H1 (cell line): Measurements from ENCODE around the gene RAD51B. TPM values are rescaled to one million over a fixed set of nuclear protein-coding genes. Genes with fewer than 3 reads are reported as not detected.

Source experiments
- CTCF ChIA-PET: fragments of 300-600 bp; sonication (Branson Sonifier 250); formaldehyde crosslinking; loops from one replicate; lab custom pipeline; 2021; ENCODE audit not compliant: partially characterized antibody; lab: Charles Lee
- POLR2A ChIA-PET: fragments of 300-600 bp; sonication (Branson Sonifier 250); formaldehyde crosslinking; loops from one replicate; lab custom pipeline; 2021; ENCODE audit warnings: inconsistent platforms; ENCODE audit not compliant: partially characterized antibody; lab: Charles Lee
- DNase-seq, 2 experiments: peaks; one replicate each; pipeline versions ENCODE4 v3.0.0 to v3.0.0-alpha.2; 2010 to 2022; ENCODE audit warnings: low spot score in 2 of 2, low read depth in 1 of 2, mixed read lengths in 1 of 2
- FAIRE-seq: peaks from 2 replicates; lab custom pipeline; 2011; peaks lifted over from hg19 to GRCh38; lab: Jason Lieb, UNC
- H2AFZ ChIP-seq: 2 replicates; pipeline ENCODE4 v1.8.1; 2012; ENCODE audit warnings: low read length, inconsistent platforms
- H2AK5ac ChIP-seq: 2 replicates; pipeline ENCODE4 v1.6.1; 2013; ENCODE audit warnings: low read depth, low read length
- H2BK120ac ChIP-seq: replicated peaks from 2 replicates; pipeline ENCODE3; 2013; ENCODE audit warnings: low read depth, low read length, inconsistent platforms
- H2BK12ac ChIP-seq: 2 replicates; pipeline ENCODE4 v1.6.1; 2013; ENCODE audit warnings: low read depth, low read length
- H2BK15ac ChIP-seq: 2 replicates; pipeline ENCODE4 v1.6.1; 2013; ENCODE audit warnings: low read length
- H2BK20ac ChIP-seq: 2 replicates; pipeline ENCODE4 v1.6.1; 2013; ENCODE audit warnings: low read length
- H2BK5ac ChIP-seq: 2 replicates; pipeline ENCODE4 v1.6.1; 2013; ENCODE audit warnings: low read depth, low read length
- H3K14ac ChIP-seq: 2 replicates; pipeline ENCODE4 v1.6.1; 2013; ENCODE audit warnings: inconsistent platforms; ENCODE audit not compliant: insufficient read length
- H3K18ac ChIP-seq: 2 replicates; pipeline ENCODE4 v1.6.1; 2013; ENCODE audit warnings: low read length; ENCODE audit errors: extremely low read depth
- H3K23ac ChIP-seq: 2 replicates; pipeline ENCODE4 v1.6.1; 2013; ENCODE audit warnings: inconsistent platforms; ENCODE audit not compliant: insufficient read length
- H3K23me2 ChIP-seq: 2 replicates; pipeline ENCODE4 v1.6.1; 2013; ENCODE audit warnings: low read depth, low read length
- H3K27ac ChIP-seq: 2 replicates; pipeline ENCODE4 v1.6.1; 2011; ENCODE audit warnings: low read depth, low read length, inconsistent platforms
- H3K27me3 ChIP-seq, 4 experiments: replicated peaks in 1 of 4; 1 replicate in 1 of 4; 2 replicates in 3 of 4; pipeline versions ENCODE4 v1.6.1 to v1.8.1; 2011 to 2013; ENCODE audit warnings: low read length in 3 of 4, mild to moderate bottlenecking in 3 of 4, inconsistent platforms in 2 of 4, mixed read lengths in 2 of 4, moderate library complexity in 1 of 4; ENCODE audit not compliant: control insufficient read depth in 3 of 4, insufficient read depth in 3 of 4; ENCODE audit errors: extremely low read depth in 1 of 4
- H3K36me3 ChIP-seq, 4 experiments: 2 replicates each; pipeline versions ENCODE4 v1.6.1 to v1.8.1; 2011 to 2013; ENCODE audit warnings: mild to moderate bottlenecking in 4 of 4, low read length in 3 of 4, moderate library complexity in 2 of 4, control low read depth in 1 of 4, inconsistent platforms in 1 of 4; ENCODE audit not compliant: insufficient read depth in 4 of 4, control insufficient read depth in 2 of 4
- H3K4ac ChIP-seq: replicated peaks from 2 replicates; pipeline ENCODE3; 2013; ENCODE audit warnings: low read length, low read depth, mixed read lengths, inconsistent platforms; ENCODE audit not compliant: insufficient read length
- H3K4me1 ChIP-seq, 4 experiments: replicated peaks in 1 of 4; 1 replicate in 1 of 4; 2 replicates in 3 of 4; pipeline versions ENCODE4 v1.6.1 to v1.8.1; 2011 to 2013; ENCODE audit warnings: low read length in 3 of 4, inconsistent platforms in 2 of 4, mixed read lengths in 1 of 4; ENCODE audit not compliant: insufficient read depth in 4 of 4, control insufficient read depth in 3 of 4
- H3K4me2 ChIP-seq, 2 experiments: 2 replicates each; pipeline versions ENCODE4 v1.6.1 to v1.8.1; 2011 to 2013; ENCODE audit warnings: low read depth in 2 of 2, low read length in 2 of 2, control low read depth in 1 of 2, inconsistent platforms in 1 of 2, mild to moderate bottlenecking in 1 of 2; ENCODE audit not compliant: insufficient read depth in 1 of 2
- H3K4me3 ChIP-seq, 4 experiments: fragments of 200-600, 300-600 bp in 1 of 4; sonication (generic), shearing (Covaris generic), sonication (Bioruptor Twin) in 1 of 4; 2 replicates each; pipeline versions ENCODE4 v1.5.1 to v1.8.1; 2011 to 2016; ENCODE audit warnings: low read length in 4 of 4, low read depth in 3 of 4, control low read depth in 2 of 4, inconsistent platforms in 2 of 4, mild to moderate bottlenecking in 2 of 4, mixed read lengths in 1 of 4, moderate library complexity in 1 of 4; ENCODE audit not compliant: insufficient read depth in 2 of 4; ENCODE audit errors: extremely low read depth in 1 of 4
- H3K56ac ChIP-seq: replicated peaks from 2 replicates; pipeline ENCODE3; 2013; ENCODE audit warnings: low read depth, mild to moderate bottlenecking, mixed read lengths, low read length, inconsistent platforms; ENCODE audit not compliant: insufficient read length
- H3K79me1 ChIP-seq: 2 replicates; pipeline ENCODE4 v1.6.1; 2013; ENCODE audit warnings: low read depth, low read length, control low read depth
- H3K79me2 ChIP-seq, 2 experiments: 2 replicates each; pipeline versions ENCODE4 v1.6.1 to v1.8.1; 2012 to 2013; ENCODE audit warnings: low read length in 2 of 2, mild to moderate bottlenecking in 2 of 2, inconsistent platforms in 1 of 2; ENCODE audit not compliant: insufficient read depth in 2 of 2, control insufficient read depth in 1 of 2
- H3K9ac ChIP-seq, 4 experiments: replicated peaks in 1 of 4; 1 replicate in 1 of 4; 2 replicates in 3 of 4; pipeline versions ENCODE4 v1.6.1 to v1.8.1; 2011 to 2013; ENCODE audit warnings: low read depth in 3 of 4, low read length in 3 of 4, control low read depth in 2 of 4, mild to moderate bottlenecking in 2 of 4, moderate library complexity in 2 of 4, inconsistent platforms in 1 of 4; ENCODE audit errors: extremely low read depth in 1 of 4
- H3K9me3 ChIP-seq, 2 experiments: 2 replicates each; pipeline versions ENCODE4 v1.6.1 to v1.8.1; 2012 to 2013; ENCODE audit warnings: mild to moderate bottlenecking in 2 of 2, moderate library complexity in 2 of 2, control low read depth in 1 of 2, inconsistent platforms in 1 of 2, low read depth in 1 of 2, low read length in 1 of 2, mixed read lengths in 1 of 2; ENCODE audit not compliant: insufficient read depth in 2 of 2
- H4K20me1 ChIP-seq, 2 experiments: replicated peaks in 1 of 2; 2 replicates each; pipeline versions ENCODE3 to v1.8.1; 2011 to 2013; ENCODE audit warnings: inconsistent platforms in 2 of 2, low read length in 2 of 2, mild to moderate bottlenecking in 1 of 2; ENCODE audit not compliant: insufficient read depth in 2 of 2, control insufficient read depth in 1 of 2
- H4K5ac ChIP-seq: 2 replicates; pipeline ENCODE4 v1.6.1; 2013; ENCODE audit warnings: low read length, low read depth, mixed read lengths, inconsistent platforms; ENCODE audit not compliant: insufficient read length
- H4K8ac ChIP-seq: 2 replicates; pipeline ENCODE4 v1.8.0; 2013; ENCODE audit warnings: mild to moderate bottlenecking, moderate library complexity, low read length, inconsistent platforms; ENCODE audit not compliant: insufficient read depth; ENCODE audit errors: extremely low read depth
- H4K91ac ChIP-seq: replicated peaks from 2 replicates; pipeline ENCODE3; 2013; ENCODE audit warnings: low read length, mixed read lengths, inconsistent platforms; ENCODE audit not compliant: insufficient read length
- whole genome bisulfite sequencing, 2 experiments: shearing (Covaris generic) in 1 of 2; methylation state at CpG; one replicate each; pipeline versions ENCODE4 v1.1.6 to v1.1.7; 2013 to 2015; ENCODE audit warnings: low lambda C conversion rate in 2 of 2, mixed read lengths in 2 of 2, inconsistent platforms in 1 of 2, low coverage in 1 of 2, missing lambda C conversion rate in 1 of 2; ENCODE audit not compliant: insufficient replicate concordance in 2 of 2, insufficient coverage in 1 of 2, insufficient read length in 1 of 2; ENCODE audit errors: extremely low coverage in 1 of 2, missing lambda C conversion rate in 1 of 2; 5-methylcytosine and 5-hydroxymethylcytosine counted together
- polyA plus RNA-seq, 7 experiments: library from polyadenylated mRNA; depleted of rRNA in 3 of 7; stranded (reverse) in 5 of 7; unstranded in 2 of 7; fragments of >200 nt in 5 of 7; fragments of 200-250 nt in 2 of 7; gene quantifications; 1 replicate in 5 of 7; 2 replicates in 1 of 7; 4 replicates in 1 of 7; pipeline versions ENCODE4 v1.2.1 to v1.2.3, GENCODE V29; 2011 to 2013; ENCODE audit warnings: missing spikeins in 2 of 7, mixed read lengths in 2 of 7
- total RNA-seq: library from RNA; stranded (reverse); fragmentation: NEBNext Ultra II Directional; extraction: Animal tissue kit (Norgen Biotek cat#: 25700); gene quantifications from 2 replicates; pipeline ENCODE4 v1.2.1, GENCODE V29; 2021

The RAD51B gene
- total and polyA plus RNA-seq, 2 of the 8 experiments (the other 6 are each of a cell fraction or from before 2014, with no cell fraction given) = 3.9 to 14.9 TPM

GRCh38 chr14:68260121-68260520 lies 440.5 kb downstream of the RAD51B start:
- H3K4me3 ChIP-seq = no peak overlapping the region
- H4K5ac ChIP-seq = no peak overlapping the region

More at GRCh38 chr14:68260121-68260520, 440.5 kb downstream of the RAD51B start:
- Histone ChIP-seq H3K79me1 (no peaks in the 10 kb centered on the region), H2BK5ac (peak overlapping the region; percentile 67; the same call in 1 of the 2 replicates), H3K27ac (peak overlapping the region; percentile 6; the same call in 1 of the 2 replicates), H4K20me1 (no peaks in the 10 kb centered on the region), H4K8ac (no peak overlapping the region), H2BK12ac (0 out of 2 replicates have a peak overlapping the region, but pooled peaks have one; percentile 21), H3K4ac (no peak overlapping the region), H3K4me1 (peaks cover 8 to 29% (median 25%) of the 10 kb centered on the region in 4 experiments), H3K27me3 (no peaks in the 10 kb centered on the region), H2BK120ac (peak overlapping the region; percentile 70), H2BK20ac (peak overlapping the region; percentile 77; the same call in 1 of the 2 replicates), H2AK5ac (no peak overlapping the region), H2BK15ac (no peak overlapping the region), H3K79me2 (no peaks in the 10 kb centered on the region), H3K14ac (no peak overlapping the region), H3K9me3 (no peaks in the 10 kb centered on the region), H3K23me2 (no peaks in the 10 kb centered on the region), H3K9ac (no peak overlapping the region), H3K18ac (no peak overlapping the region), H4K91ac (peak overlapping the region; percentile 96), H3K4me2 (peak overlapping the region in 1 of 2 experiments; percentile 58; a peak in 2 of 4 replicates), H3K36me3 (no peaks in the 10 kb centered on the region), H3K23ac (no peak overlapping the region), H2AFZ (no peak overlapping the region), H3K56ac (no peak overlapping the region)
- no peak for DNase-seq
- FAIRE-seq = no peak
- WGBS, 2 experiments = 42% methylated on average over 2 of the region's 2 CpGs; no CpG with 5 or more reads in 1 of the 2 experiments
- CTCF ChIA-PET = interaction anchor here (0.8 to 2.3 kb wide), 7 partner anchors 8 to 557 kb away, joined by 3 to 7 read pairs (median 4); no protein-coding TSS in a partner anchor
- POLR2A ChIA-PET = interaction anchor here (0.6 to 1.8 kb wide), 5 partner anchors 12 to 345 kb away, joined by 3 to 9 read pairs (median 3); no protein-coding TSS in a partner anchor
